Keratinocyte (primary cell): ENCODE results near the gene EID3. TPM values are rescaled to one million over a fixed set of nuclear protein-coding genes. Genes with fewer than 3 reads are reported as not detected.

Experiments used
- DNase-seq: peaks from one replicate; pipeline ENCODE4 v3.0.0-alpha.2; 2011; ENCODE audit warnings: low read depth, missing footprints, low spot score
- FAIRE-seq: peaks from 2 replicates; lab custom pipeline; 2011; peaks lifted over from hg19 to GRCh38; lab: Jason Lieb, UNC
- H2AFZ ChIP-seq: 2 replicates; pipeline ENCODE4 v1.6.0; 2012; ENCODE audit warnings: low read length, control low read depth, inconsistent platforms; ENCODE audit not compliant: control insufficient read depth
- H3K27ac ChIP-seq: 2 replicates; pipeline ENCODE4 v1.5.1; 2011; ENCODE audit warnings: low read length; ENCODE audit not compliant: control insufficient read depth, insufficient read depth
- H3K27me3 ChIP-seq: 3 replicates; pipeline ENCODE4 v1.6.0; 2011; ENCODE audit warnings: low read length; ENCODE audit not compliant: control insufficient read depth, insufficient read depth; ENCODE audit errors: extremely low read depth
- H3K36me3 ChIP-seq, 2 experiments: 2 replicates in 1 of 2; 3 replicates in 1 of 2; pipeline ENCODE4 v1.5.1; 2011; ENCODE audit warnings: low read length in 2 of 2, mild to moderate bottlenecking in 1 of 2; ENCODE audit not compliant: control insufficient read depth in 2 of 2, insufficient read depth in 2 of 2; ENCODE audit errors: extremely low read depth in 1 of 2
- H3K4me1 ChIP-seq: 3 replicates; pipeline ENCODE4 v1.5.1; 2011; ENCODE audit warnings: low read length; ENCODE audit not compliant: control insufficient read depth, insufficient read depth; ENCODE audit errors: extremely low read depth
- H3K4me2 ChIP-seq: 3 replicates; pipeline ENCODE4 v1.6.0; 2011; ENCODE audit warnings: low read depth, low read length; ENCODE audit not compliant: control insufficient read depth, insufficient read depth; ENCODE audit errors: extremely low read depth
- H3K4me3 ChIP-seq, 3 experiments: fragments of 200-600 bp in 1 of 3; sonication (generic) in 1 of 3; 2 replicates in 2 of 3; 3 replicates in 1 of 3; pipeline ENCODE4 v1.5.1; 2011 to 2016; ENCODE audit warnings: low read length in 3 of 3, mild to moderate bottlenecking in 3 of 3, control low read depth in 2 of 3, inconsistent platforms in 1 of 3, low read depth in 1 of 3, mixed read lengths in 1 of 3, mixed run types in 1 of 3, moderate library complexity in 1 of 3; ENCODE audit not compliant: control insufficient read depth in 2 of 3, insufficient read depth in 2 of 3; ENCODE audit errors: extremely low read depth in 1 of 3
- H3K79me2 ChIP-seq: 2 replicates; pipeline ENCODE4 v1.6.0; 2012; ENCODE audit warnings: low read length; ENCODE audit not compliant: control insufficient read depth, insufficient read depth
- H3K9ac ChIP-seq: 3 replicates; pipeline ENCODE4 v1.6.0; 2011; ENCODE audit warnings: low read length; ENCODE audit not compliant: control insufficient read depth, insufficient read depth; ENCODE audit errors: extremely low read depth
- H3K9me1 ChIP-seq: 3 replicates; pipeline ENCODE4 v1.6.0; 2011; ENCODE audit warnings: low read length; ENCODE audit not compliant: control insufficient read depth, insufficient read depth; ENCODE audit errors: extremely low read depth
- H3K9me3 ChIP-seq: 2 replicates; pipeline ENCODE4 v1.5.1; 2012; ENCODE audit warnings: low read depth, low read length; ENCODE audit not compliant: control insufficient read depth
- H4K20me1 ChIP-seq: 3 replicates; pipeline ENCODE4 v1.6.0; 2011; ENCODE audit warnings: low read length; ENCODE audit not compliant: control insufficient read depth, insufficient read depth; ENCODE audit errors: extremely low read depth
- CTCF ChIP-seq, 3 experiments: IDR thresholded peaks in 1 of 3; conservative IDR thresholded peaks in 1 of 3; optimal IDR thresholded peaks in 1 of 3; 2 replicates in 2 of 3; 3 replicates in 1 of 3; pipeline versions ENCODE3 to v1.5.1; 2011; ENCODE audit warnings: low read length in 3 of 3, mild to moderate bottlenecking in 3 of 3, moderate library complexity in 2 of 3, control low read depth in 1 of 3, inconsistent platforms in 1 of 3; ENCODE audit not compliant: insufficient read depth in 2 of 3; ENCODE audit errors: extremely low read depth in 1 of 3
- EZH2 ChIP-seq: IDR thresholded peaks from one replicate; pipeline ENCODE4 v1.6.1; 2012; ENCODE audit warnings: inconsistent platforms, mild to moderate bottlenecking, low read length, moderate library complexity
- dilution Hi-C: fragments of 300-500 bp; cut with MboI; formaldehyde crosslinking; loops from one replicate; pipeline ENCODE4 v1.7.0; 2020; ENCODE audit warnings: low sequenced_read_pairs; ENCODE audit not compliant: extremely low pct_ligation_motif_present
- polyA plus RNA-seq, 5 experiments: library from polyadenylated mRNA; depleted of rRNA in 3 of 5; stranded (reverse) in 3 of 5; stranded (forward) in 1 of 5; unstranded in 1 of 5; fragments of >200 nt; gene quantifications; 1 replicate in 1 of 5; 2 replicates in 3 of 5; 3 replicates in 1 of 5; pipeline versions ENCODE4 v1.2.1 to v1.2.3, GENCODE V29; 2011 to 2012; ENCODE audit warnings: missing spikeins in 2 of 5, low read depth in 1 of 5, low replicate concordance in 1 of 5

Gene EID3
- polyA plus RNA-seq, 1 donor (not counting 4 experiments of a cell fraction or from before 2014, with no cell fraction given): 1.8 TPM

GRCh38 chr12:104317538-104318210 lies 14.1 kb downstream of the EID3 start:
- no peak overlapping the region for H3K4me3 ChIP-seq
- TF ChIP-seq CTCF (optimal IDR thresholded peaks at IDR 0.05 in 1 of 3, IDR thresholded peaks at IDR 0.05 in 1 of 3, conservative IDR thresholded peaks at IDR 0.05 in 1 of 3; ENCODE audit: extremely low read depth in 1 of 3, insufficient read depth in 2 of 3, low read length in 3 of 3) (no peak), EZH2 (no peak)
- H4K20me1 ChIP-seq: no peaks in the 10 kb centered on the region
- H3K79me2 ChIP-seq: peaks cover 44% of the 10 kb centered on the region
- dilution Hi-C loops: loop anchor here (25.0 kb wide), 1 partner anchor 105 kb away; the partner anchor contains the start of gene TXNRD1
- FAIRE-seq (no peak), DNase-seq (no peak)
- H3K4me1 ChIP-seq: no peaks in the 10 kb centered on the region
- H3K4me2 ChIP-seq: no peak overlapping the region
- H3K36me3 ChIP-seq: peaks cover 26 to 55% of the 10 kb centered on the region in 2 experiments
- no peak overlapping the region for H3K9ac ChIP-seq
- H3K27me3 ChIP-seq: no peaks in the 10 kb centered on the region
- no peaks in the 10 kb centered on the region for H3K9me3 ChIP-seq
- no peak overlapping the region for H3K27ac ChIP-seq
- H3K9me1 ChIP-seq: no peaks in the 10 kb centered on the region
- no peak overlapping the region for H2AFZ ChIP-seq

DNA sequence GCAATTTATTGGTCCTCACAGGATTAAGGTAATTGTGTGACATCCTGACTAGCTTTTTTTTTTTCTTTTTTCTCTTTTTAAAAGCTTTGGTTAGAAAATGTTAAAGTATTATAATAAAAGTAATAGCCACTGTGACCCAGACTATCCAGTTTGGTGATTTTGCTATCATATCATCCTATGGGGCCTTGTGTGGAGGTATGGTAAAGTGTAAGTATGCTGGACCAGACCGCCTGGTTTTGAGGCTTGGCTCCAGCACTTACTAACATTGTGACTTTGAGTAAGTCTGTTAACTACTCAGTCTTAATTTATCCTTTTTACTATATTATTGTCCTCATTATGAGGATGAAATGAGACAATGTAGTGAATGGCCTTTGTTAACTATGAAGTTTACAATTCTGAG lies 15.5 kb downstream of the EID3 start:
- Histone ChIP-seq H3K79me2 (peaks cover 30% of the 10 kb centered on the region), H3K27me3 (no peaks in the 10 kb centered on the region), H2AFZ (no peak overlapping the region), H3K36me3 (peaks cover 23 to 42% of the 10 kb centered on the region in 2 experiments), H3K27ac (no peak overlapping the region), H3K9ac (no peak overlapping the region), H3K4me3 (no peak overlapping the region), H3K9me1 (no peaks in the 10 kb centered on the region), H3K4me1 (no peaks in the 10 kb centered on the region), H3K9me3 (no peaks in the 10 kb centered on the region), H4K20me1 (no peaks in the 10 kb centered on the region), H3K4me2 (no peak overlapping the region)
- dilution Hi-C loops: loop anchor here (25.0 kb wide), 1 partner anchor 107 kb away; the partner anchor contains the start of gene TXNRD1
- TF ChIP-seq EZH2 (no peak), CTCF (optimal IDR thresholded peaks at IDR 0.05 in 1 of 3, IDR thresholded peaks at IDR 0.05 in 1 of 3, conservative IDR thresholded peaks at IDR 0.05 in 1 of 3; ENCODE audit: extremely low read depth in 1 of 3, insufficient read depth in 2 of 3, low read length in 3 of 3) (no peak)
- FAIRE-seq (no peak), DNase-seq (no peak)
